IPS-15b (cell line): ENCODE results near the gene CDK5R2.

ENCODE experiments used
- H3K27me3 ChIP-seq: one replicate; pipeline ENCODE4 v1.6.1; 2013; ENCODE audit warnings: low read length; ENCODE audit not compliant: control insufficient read depth, insufficient read depth
- H3K36me3 ChIP-seq: one replicate; pipeline ENCODE4 v1.6.1; 2013; ENCODE audit warnings: low read length; ENCODE audit not compliant: control insufficient read depth, insufficient read depth
- H3K4me1 ChIP-seq: one replicate; pipeline ENCODE4 v1.6.1; 2013; ENCODE audit warnings: mild to moderate bottlenecking, low read length; ENCODE audit not compliant: control insufficient read depth, insufficient read depth
- H3K4me3 ChIP-seq: one replicate; pipeline ENCODE4 v1.5.1; 2013; ENCODE audit warnings: low read depth, low read length
- H3K9ac ChIP-seq: one replicate; pipeline ENCODE4 v1.6.1; 2013; ENCODE audit warnings: low read depth, mild to moderate bottlenecking, low read length
- H3K9me3 ChIP-seq: one replicate; pipeline ENCODE4 v1.6.1; 2013; ENCODE audit warnings: mild to moderate bottlenecking, low read length; ENCODE audit not compliant: control insufficient read depth, insufficient read depth

The CDK5R2 gene

GRCh38 chr2:218953366-218953954 lies 6.0 kb upstream of the CDK5R2 start:
- no peaks in the 10 kb centered on the region for H3K4me1 ChIP-seq
- H3K4me3 ChIP-seq, result no peak overlapping the region
- H3K36me3 ChIP-seq, result no peaks in the 10 kb centered on the region
- H3K9ac ChIP-seq, result no peak overlapping the region
- H3K27me3 ChIP-seq, result peaks cover 43% of the 10 kb centered on the region
- H3K9me3 ChIP-seq, result no peaks in the 10 kb centered on the region

DNA sequence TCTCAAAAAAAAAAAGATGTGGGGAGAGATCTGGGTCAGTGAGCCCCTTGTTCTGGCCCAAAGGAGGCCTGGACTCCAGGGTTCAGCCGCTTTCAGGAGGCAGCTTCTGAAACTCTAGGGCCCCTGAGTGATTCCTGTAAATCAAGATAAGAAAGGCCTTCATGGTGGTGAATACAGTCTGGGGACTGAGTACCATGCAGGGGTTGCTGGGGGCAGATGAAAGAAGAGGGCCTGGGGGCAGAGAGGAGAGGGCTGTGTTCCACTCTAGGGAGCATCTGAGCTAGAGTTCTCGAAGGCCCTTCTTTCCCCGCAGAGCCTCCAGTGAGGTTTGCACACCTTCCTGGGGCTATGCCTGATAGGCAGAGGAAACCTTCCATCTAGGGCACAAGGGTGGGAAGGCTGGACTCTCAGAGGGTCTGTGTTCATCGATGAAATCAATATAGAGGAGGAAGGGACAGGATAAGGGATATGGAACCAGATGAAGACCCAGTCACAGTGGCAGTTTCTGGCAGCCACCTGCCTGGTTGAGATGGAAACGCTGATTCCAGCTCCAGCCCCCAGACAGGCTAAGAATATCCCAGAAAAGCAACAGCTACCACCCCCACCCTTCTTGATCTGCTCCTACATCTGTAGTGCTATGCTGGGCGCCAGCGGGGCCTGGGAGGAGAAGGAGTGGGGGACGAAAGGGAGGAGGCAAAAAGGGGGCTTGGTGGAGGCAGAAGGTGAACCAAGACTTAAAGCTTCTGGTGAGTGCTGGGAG lies 4.7 kb upstream of the CDK5R2 start:
- H3K4me1 ChIP-seq, result no peaks in the 10 kb centered on the region
- no peak overlapping the region for H3K9ac ChIP-seq
- H3K9me3 ChIP-seq, result no peaks in the 10 kb centered on the region
- peaks cover 52% of the 10 kb centered on the region for H3K27me3 ChIP-seq
- H3K36me3 ChIP-seq, result no peaks in the 10 kb centered on the region
- no peak overlapping the region for H3K4me3 ChIP-seq

DNA sequence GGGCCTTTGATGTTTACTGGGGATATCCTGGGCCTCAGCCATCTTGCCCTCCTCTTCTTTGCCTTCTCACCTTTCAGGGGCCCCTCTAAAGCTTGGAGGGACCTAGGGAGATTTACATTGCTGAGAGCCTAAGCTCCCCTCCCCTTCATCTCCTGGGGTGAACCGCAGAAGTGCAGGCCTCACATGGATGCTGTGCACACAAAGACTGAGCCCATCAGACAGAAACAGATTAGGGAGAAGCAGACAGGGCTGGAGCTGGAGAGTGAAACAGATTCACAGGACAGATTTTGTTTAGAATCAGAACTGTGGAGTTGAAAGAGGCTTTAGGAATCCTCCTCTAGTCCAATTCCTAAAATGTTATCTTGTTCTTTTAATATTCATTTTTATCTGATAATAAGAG lies 3.4 kb upstream of the CDK5R2 start:
- H3K36me3 ChIP-seq, result no peaks in the 10 kb centered on the region
- H3K27me3 ChIP-seq, result peaks cover 62% of the 10 kb centered on the region
- H3K9me3 ChIP-seq, result no peaks in the 10 kb centered on the region
- peaks cover 1% of the 10 kb centered on the region for H3K4me1 ChIP-seq
- H3K4me3 ChIP-seq, result no peak overlapping the region
- H3K9ac ChIP-seq, result no peak overlapping the region

GRCh38 chr2:218957671-218958070 lies 1.8 kb upstream of the CDK5R2 start:
- Histone ChIP-seq H3K36me3 (no peaks in the 10 kb centered on the region), H3K4me1 (peaks cover 5% of the 10 kb centered on the region), H3K4me3 (no peak overlapping the region), H3K27me3 (peaks cover 73% of the 10 kb centered on the region), H3K9ac (no peak overlapping the region), H3K9me3 (no peaks in the 10 kb centered on the region)

DNA sequence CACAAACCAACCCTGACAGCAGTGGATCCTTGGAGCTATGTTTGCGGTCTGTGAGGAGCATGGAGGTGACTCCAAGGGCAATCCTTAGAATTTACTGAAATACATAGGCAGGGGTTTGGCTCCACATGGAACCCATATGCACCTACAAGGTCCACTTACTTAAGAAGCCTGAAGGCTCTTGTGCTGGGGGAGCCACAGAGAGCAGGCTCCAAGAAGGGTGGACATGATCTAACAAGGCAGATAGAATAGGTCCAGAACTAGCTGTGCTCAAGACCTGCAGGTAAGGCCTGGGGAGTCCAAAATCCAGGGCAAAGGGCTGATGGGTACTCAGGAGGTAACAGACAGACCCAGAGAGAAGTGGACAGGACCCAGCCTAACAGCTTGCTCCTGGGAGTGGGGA lies 1.2 kb upstream of the CDK5R2 start:
- H3K27me3 ChIP-seq, result peaks cover 73% of the 10 kb centered on the region
- peak overlapping the region; percentile 26 for H3K4me3 ChIP-seq

DNA sequence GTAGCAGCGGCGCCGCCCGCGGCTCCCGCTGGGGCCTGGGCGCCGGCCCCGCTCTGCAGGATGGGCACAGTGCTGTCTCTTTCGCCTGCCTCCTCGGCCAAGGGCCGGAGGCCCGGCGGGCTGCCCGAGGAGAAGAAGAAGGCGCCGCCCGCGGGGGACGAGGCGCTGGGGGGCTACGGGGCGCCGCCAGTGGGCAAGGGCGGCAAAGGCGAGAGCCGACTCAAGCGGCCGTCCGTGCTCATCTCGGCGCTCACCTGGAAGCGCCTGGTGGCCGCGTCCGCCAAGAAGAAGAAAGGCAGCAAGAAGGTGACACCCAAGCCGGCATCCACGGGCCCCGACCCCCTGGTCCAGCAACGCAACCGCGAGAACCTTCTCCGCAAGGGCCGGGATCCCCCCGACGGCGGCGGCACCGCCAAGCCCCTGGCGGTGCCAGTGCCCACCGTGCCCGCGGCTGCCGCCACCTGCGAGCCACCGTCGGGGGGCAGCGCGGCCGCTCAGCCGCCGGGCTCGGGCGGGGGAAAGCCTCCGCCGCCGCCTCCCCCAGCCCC lies 369 bp downstream of the CDK5R2 start:
- Histone ChIP-seq H3K36me3 (no peaks in the 10 kb centered on the region), H3K4me3 (peak overlapping the region; percentile 92), H3K9ac (no peak overlapping the region), H3K27me3 (peaks cover 77% of the 10 kb centered on the region), H3K9me3 (no peaks in the 10 kb centered on the region), H3K4me1 (peaks cover 14% of the 10 kb centered on the region)

More for the DNA sequence above, 1.2 kb upstream of the CDK5R2 start:
- Histone ChIP-seq H3K4me1 (peaks cover 5% of the 10 kb centered on the region), H3K9ac (no peak overlapping the region), H3K9me3 (no peaks in the 10 kb centered on the region), H3K36me3 (no peaks in the 10 kb centered on the region)

GRCh38 chr2:218960309-218961165 lies 1.1 kb downstream of the CDK5R2 start:
- peaks cover 14% of the 10 kb centered on the region for H3K4me1 ChIP-seq
- peak overlapping the region; percentile 48 for H3K4me3 ChIP-seq
- H3K9me3 ChIP-seq, result no peaks in the 10 kb centered on the region
- no peaks in the 10 kb centered on the region for H3K36me3 ChIP-seq
- peaks cover 70% of the 10 kb centered on the region for H3K27me3 ChIP-seq
- H3K9ac ChIP-seq, result no peak overlapping the region

- no peaks in the 10 kb centered on the region for H3K36me3 ChIP-seq
- no peaks in the 10 kb centered on the region for H3K9me3 ChIP-seq
- H3K4me3 ChIP-seq, result peak overlapping the region; percentile 46
- H3K9ac ChIP-seq, result no peak overlapping the region
- H3K4me1 ChIP-seq, result peaks cover 14% of the 10 kb centered on the region
- peaks cover 68% of the 10 kb centered on the region for H3K27me3 ChIP-seq
These were observed 1.8 kb downstream of the CDK5R2 start for GRCh38 chr2:218961229-218961628.

DNA sequence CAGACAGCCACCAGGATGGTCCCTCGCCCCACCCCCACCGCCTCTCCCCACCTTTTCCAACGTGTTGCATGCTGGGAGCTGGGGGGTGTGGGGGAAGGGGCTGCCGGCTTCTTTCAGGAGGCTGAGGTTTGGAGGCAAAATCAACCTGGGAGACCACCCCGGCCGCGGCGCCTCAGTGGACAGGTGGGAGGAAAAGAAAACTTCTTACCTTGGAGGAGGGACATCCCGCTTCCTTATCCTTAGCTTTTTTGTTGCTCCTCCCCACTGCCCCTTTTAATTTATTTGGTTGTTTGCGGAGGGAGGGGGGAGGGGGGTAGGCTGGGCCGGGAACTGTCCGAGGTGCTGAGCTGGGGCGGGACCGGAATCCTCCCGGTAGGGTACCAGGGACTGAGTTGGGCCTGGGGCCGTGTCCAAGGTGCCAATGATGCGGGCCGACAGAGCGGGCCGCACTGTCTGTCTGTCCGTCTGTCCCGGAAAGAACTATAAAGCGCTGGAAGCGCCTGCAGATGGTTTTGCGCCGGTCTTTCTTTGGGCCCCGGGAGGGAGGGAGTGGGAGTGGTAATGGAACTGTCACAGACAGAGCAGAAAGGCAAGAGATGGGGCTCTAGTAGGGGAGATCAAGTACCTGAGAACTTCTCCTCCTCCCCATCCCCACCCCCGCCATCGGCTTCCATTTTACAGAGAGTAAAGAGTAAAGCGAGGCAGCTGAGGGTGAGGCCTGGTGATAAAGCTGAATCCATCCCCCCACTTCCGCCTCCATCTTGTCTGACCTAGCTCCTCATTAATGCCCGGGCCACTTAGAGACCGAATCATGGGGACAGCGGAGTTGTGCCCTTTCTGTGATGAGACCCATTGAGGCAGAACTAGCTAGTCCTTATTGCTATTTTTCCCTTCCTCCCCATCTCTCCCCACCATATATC lies 2.4 kb downstream of the CDK5R2 start:
- peak overlapping the region; percentile 46 for H3K4me3 ChIP-seq

GRCh38 chr2:218962859-218963492 lies 3.5 kb downstream of the CDK5R2 start:
- Histone ChIP-seq H3K4me3 (peak overlapping the region; percentile 79), H3K9ac (no peak overlapping the region), H3K36me3 (no peaks in the 10 kb centered on the region), H3K9me3 (no peaks in the 10 kb centered on the region), H3K27me3 (peaks cover 56% of the 10 kb centered on the region), H3K4me1 (peaks cover 14% of the 10 kb centered on the region)

More for the DNA sequence above, 2.4 kb downstream of the CDK5R2 start:
- Histone ChIP-seq H3K27me3 (peaks cover 65% of the 10 kb centered on the region), H3K9ac (no peak overlapping the region), H3K36me3 (no peaks in the 10 kb centered on the region), H3K4me1 (peaks cover 14% of the 10 kb centered on the region), H3K9me3 (no peaks in the 10 kb centered on the region)
